Glomerular endothelial cell (primary cell): ENCODE data around the gene OTOP2. TPM values are rescaled to one million over a fixed set of nuclear protein-coding genes. Genes with fewer than 3 reads are reported as not detected.

Experiments used
- DNase-seq: peaks from one replicate; pipeline ENCODE4 v3.0.0-alpha.2; 2011; ENCODE audit warnings: low read depth, low spot score; ENCODE audit errors: extremely low read depth
- total RNA-seq: library from RNA; depleted of rRNA; stranded (reverse); fragments of >200 nt; gene quantifications from 2 replicates; pipeline ENCODE4 v1.2.3, GENCODE V29; 2015

OTOP2 gene
- total RNA-seq, 1 donor from 2014 or later, result not detected

DNA sequence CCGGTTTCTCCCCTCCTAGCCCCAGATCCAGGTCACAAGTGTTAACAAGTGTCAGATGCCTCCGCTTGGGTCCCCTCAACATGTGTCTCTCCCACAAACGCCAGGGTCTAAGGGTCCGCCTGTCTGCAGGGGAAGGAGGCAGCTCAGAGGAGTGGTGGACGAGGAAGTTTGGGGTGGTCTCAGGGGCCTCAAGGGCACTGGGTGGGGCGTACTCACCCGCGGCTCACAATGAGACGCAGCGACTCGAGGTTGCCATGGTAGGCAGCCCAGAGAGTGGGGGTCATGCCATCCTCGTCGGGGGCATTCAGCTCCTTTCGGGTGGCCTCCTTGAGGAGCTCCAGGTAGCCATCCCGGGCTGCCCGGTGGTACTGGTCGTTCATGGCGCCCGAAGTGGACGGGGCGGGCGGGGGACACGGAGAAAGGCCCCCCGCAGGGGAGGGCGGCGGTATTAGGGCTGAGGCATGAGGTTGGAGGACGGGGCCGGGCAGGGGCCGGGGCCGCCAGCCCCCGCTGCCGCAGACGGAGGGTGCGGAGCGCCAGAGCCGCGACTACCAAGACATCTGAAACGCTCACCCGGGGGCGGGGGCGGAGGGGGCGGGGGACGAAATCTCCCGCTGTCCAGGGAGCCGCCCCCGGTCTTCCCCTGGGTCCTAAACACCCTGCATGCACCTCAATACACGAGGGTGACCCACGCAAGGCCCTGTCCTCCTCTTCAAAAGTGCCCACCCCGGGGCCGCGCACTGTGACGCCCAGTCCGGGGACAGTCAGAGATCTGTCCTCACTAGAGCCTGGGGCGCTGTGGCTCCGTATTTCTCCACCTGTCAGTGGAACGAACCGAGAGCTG lies 1.2 kb upstream of the OTOP2 start, which contains the start of gene USH1G:
USH1G (minus strand) TSS at position 562 of the 844 bp plus-strand sequence; CDS start at position 380, 182 bp downstream.
- no peak for DNase-seq

DNA sequence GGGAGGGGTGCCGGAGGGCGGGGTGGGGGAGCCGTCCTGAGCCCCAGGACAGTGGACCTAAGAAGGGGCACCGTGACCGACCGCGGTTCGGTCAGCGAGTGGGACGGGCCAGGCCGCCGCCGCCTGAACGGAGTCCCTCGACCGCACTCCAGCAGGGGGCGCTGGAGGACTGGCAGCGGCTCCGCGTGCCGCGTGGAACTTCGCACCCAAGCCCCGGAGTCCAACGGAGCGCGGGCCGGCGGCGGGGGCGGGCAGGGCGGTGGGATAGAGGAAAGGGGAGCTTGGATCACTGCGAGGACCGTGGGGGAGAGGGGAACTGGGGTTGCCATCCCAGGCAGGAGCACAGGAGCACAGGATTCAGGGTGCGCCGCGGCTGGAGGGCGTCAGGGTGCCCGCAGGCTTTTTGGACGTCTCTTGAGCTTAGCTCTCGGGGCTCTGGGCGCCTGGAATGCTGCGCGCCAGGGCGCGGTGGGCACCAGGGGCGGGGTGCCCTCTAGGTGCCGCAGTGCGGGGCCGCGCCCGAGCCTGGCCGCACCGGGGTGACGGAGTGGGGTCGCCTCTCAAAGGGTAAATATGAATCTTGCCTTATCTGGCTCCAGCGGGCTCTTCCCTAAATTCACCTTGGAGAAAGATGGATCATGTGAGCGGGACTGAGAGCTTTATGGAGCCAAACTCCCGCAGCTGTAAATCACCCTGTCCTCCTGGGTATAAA lies 379 bp upstream of the OTOP2 start:
- no peak for DNase-seq

DNA sequence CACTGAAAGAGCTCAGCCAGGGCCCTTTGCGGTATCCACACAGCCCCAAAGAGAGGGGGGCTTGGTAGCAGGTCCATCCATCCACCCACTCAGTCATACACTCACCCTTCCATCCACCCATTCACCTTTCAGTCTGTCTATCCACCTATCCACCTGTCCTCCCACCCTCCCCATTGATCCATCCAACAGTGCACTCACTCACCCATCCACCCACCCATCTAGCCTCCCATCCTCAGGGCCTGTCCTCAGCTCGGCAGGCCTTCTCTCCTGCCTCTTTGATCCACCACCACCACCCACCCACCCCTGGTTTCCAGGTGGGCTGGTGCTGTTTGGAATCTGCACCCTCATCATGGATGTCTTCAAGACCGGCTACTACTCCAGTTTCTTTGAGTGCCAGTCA lies 1.2 kb downstream of the OTOP2 start:
- no peak for DNase-seq

- no peak for DNase-seq
These were observed 4.7 kb downstream of the OTOP2 start for GRCh38 chr17:74928786-74929185.

GRCh38 chr17:74930535-74931036 lies 6.5 kb downstream of the OTOP2 start:
- no peak for DNase-seq

- DNase-seq, result no peak
These were observed 11.0 kb downstream of the OTOP2 start for GRCh38 chr17:74935048-74935447.

GRCh38 chr17:74935585-74936469 lies 11.8 kb downstream of the OTOP2 start, which contains the start of gene OTOP3:
Gene OTOP3, plus strand, starts transcription at chr17:74935898. Its CDS starts 24 bp downstream, at chr17:74935922.
- no peak for DNase-seq

DNA sequence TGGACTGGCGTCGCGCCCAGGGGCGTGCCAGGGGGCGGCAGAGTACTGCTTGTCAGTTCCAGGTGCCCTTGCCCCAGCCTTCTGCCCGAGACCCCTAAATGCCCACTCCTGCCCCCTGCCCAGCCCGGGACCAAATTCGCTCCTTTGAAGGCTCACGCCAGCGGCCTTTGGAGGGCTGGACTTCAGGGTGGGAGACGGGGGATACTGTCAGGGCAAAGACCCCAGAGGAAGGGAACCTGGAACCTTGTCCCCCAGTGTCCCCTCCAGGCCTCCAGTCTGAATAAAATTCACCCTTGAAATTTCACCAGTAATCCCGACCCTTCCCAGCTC lies 12.4 kb downstream of the OTOP2 start:
- DNase-seq, result no peak

DNA sequence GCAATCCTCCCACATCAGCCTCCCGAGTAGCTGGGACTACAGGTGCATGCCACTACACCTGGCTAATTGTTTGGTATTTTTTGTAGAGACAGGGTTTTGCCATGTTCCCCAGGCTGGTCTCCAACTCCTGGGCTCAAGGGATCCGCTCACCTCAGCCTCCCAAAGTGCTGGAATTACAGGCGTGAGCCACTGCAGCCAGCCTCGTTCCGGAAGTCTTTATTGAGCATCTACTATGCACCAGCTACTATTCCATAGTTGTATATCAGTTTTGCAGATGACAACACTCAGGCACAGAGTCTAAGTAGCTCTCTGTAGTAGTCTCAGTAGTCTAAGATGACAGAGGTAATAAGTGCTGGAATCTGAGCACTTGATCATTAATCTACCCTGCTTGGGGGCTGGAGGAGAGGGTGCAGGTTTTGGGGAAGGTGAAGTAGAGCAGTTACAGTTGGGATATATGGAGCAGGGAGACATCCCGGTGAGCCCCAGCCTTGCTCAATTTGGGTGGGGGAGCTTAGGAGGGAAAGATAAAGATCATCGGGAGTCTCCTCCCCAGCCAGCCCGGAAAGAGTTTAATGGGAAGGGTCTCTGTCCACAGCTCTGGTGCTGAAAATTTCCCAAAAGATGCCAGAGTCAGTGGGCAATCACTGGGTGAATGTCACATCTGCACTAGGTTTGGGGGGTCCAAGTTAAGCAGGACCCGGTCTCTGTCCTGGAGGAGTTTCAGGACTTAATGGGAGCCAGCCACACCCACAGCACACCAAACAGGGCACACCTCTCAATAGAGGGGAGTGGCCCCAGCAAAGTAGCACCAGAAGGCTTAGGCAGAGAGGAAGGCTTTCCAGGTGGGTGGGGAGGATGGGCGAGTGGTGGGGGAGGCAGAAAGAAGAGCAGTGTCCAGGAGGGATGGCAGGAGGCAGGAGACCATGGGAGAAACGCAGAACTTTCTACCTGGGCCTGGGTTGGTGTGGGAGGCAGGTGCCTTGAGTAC lies 13.3 kb downstream of the OTOP2 start:
- no peak for DNase-seq

DNA sequence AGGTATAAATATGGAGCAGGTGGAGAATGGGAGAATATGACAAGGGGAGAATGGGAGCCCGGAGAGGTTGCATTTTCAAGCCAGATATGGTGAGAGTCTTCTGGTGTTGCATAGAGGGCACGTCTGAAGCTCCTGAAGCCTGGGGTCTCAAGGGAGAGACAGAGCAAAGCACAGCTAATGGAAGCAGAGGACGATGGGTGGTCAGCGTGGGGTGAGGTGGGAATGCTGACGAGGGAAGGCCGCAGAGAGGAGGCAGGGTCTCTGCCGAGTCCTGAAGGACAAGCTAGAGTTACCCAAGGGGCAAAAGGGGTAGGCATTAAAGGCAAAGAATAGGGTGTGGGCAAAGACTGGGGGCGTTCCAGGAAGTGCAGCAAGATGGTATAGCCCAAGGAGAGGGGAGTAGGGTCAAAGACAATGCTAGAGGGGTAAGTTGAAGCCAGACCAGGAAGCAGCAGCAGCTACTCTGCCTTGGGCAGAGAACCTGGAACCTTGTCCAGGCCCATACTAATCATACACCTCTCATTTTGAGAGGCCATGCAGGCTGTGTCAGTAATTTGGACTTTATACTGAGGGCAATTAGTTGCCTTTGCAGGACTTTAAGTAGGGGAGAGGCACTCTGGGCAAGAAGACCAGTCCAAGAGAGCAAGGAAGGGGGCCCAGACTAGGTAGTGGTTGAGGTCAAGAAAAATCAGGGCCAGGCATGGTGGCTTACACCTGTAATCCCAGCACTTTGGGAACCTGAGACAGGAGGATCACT lies 14.3 kb downstream of the OTOP2 start:
- no peak for DNase-seq

- DNase-seq, result no peak
These were observed 15.5 kb downstream of the OTOP2 start for GRCh38 chr17:74939534-74939933.

- no peak for DNase-seq
These were observed 17.2 kb downstream of the OTOP2 start for GRCh38 chr17:74941128-74941725.

GRCh38 chr17:74943808-74944522 lies 19.9 kb downstream of the OTOP2 start:
- no peak for DNase-seq

- no peak for DNase-seq
These were observed 21.5 kb downstream of the OTOP2 start for GRCh38 chr17:74945543-74945942.

DNA sequence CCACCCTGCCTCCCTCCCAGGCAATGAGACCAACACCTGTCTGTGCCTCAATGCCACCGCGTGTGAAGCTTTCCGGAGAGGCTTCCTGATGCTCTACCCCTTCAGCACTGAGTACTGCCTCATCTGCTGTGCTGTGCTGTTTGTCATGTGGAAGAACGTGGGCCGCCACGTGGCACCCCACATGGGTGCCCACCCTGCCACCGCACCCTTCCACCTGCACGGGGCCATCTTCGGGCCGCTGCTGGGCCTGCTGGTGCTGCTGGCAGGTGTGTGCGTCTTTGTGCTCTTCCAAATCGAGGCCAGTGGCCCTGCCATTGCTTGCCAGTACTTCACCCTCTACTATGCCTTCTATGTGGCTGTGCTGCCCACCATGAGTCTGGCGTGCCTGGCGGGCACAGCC lies 22.6 kb downstream of the OTOP2 start:
- DNase-seq, result no peak

- no peak for DNase-seq
These were observed 23.1 kb downstream of the OTOP2 start for GRCh38 chr17:74947041-74947754.

GRCh38 chr17:74949455-74950115 lies 25.5 kb downstream of the OTOP2 start:
- DNase-seq, result no peak
